Posterior cingulate gyrus (tissue), 11 donors: ENCODE results near the gene FAAP100.

ENCODE experiments used
- DNase-seq, 10 donors: peaks; one replicate each; pipeline versions ENCODE4 v3.0.0 to v3.0.0-alpha.2; 2020 to 2021; ENCODE audit warnings: mixed read lengths in 3 of 10
- intact Hi-C: fragments of 100-400 bp; cut with DNase I; formaldehyde crosslinking; loops from one replicate; pipeline ENCODE4 v1.15.1; 2023

The FAAP100 gene

DNA sequence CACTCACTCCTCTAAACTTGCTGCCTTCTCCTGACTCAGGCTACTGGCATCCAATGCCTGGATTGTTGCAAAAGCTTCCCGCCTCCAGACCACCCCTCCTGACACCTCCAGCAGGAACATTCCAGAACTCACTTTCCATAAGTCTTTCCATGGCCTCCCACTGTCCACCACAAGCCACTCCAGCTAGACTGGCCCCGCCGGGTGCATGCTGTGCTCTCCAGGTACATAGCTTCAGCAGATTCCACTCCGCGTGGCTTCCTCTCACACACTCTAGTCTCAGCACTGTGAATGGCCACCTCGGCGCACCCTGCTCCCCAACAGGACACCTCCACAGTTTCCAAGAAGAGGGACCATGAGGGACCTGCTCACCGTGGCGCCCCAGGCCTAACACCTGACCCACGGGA, 25.9 kb upstream of the FAAP100 start:
- intact Hi-C loops: no loop called here

DNA sequence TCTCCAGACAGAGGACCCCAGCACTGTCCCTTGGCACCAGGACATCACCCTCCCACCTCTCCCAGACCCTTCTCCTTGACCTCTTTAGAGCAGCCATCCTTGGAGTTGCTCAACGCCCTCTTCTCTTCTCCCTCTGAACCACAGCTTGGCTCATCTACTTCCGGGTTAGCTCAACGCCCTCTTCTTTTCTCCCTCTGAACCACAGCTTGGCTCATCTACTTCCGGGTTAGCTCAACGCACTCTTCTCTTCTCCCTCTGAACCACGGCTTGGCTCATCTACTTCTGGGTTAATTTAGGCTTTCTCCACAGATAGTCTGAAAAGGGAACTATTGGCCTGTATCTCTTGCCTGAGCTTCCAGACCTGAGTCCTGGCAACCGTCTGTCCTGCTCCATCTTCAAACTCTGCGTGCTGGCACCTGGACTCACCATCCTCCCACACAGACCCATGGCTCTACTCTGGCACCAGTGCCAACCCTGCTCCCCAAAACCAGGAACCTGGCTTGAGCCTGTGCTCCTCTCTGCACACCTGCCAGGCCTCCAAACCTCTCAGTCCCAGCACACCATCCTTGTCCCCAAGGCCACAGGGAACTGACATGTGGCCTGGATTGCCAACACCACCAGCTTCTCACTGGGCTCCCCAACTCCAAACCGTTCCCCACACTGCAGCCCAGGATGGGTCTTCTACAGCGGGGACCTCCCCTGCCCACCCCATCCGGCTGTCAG, 25.3 kb upstream of the FAAP100 start:
- peak in 3 of 10 donors; percentile 37 to 57 (median 55) for DNase-seq
- intact Hi-C loops: no loop called here

More for the DNA sequence above, 25.9 kb upstream of the FAAP100 start:
- peak in 3 of 10 donors; percentile 52 to 69 (median 66) for DNase-seq

DNA sequence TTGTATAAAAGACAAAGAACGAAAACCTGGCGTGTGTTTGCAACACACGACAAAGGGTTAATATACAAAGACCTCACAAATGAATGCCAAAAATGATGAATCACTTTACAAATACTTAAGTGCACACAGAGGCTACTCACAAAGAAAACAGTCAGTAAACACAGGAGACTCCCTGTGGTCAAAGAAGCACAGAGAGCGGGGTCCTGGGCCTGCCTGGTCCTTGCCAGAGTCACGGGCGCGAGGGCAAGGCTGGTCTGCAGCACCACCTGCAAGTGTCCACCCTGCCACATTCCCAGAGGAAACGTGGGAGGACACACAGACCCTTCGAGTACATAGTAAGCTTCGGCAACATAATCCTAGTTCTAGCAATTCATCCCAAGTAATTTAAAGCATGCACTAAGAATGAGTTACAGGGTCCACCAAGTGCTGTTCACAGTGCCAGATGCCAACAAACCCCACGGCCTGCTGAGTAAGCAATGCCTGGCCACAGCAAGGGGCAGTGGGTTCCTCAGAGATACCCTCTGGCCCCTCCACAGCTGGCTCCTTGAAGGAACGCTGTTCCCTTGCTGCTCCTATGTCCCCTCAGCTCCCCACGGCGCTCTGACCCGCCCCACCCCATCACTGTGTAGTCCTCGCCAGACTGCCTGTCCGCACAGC, 24.6 kb upstream of the FAAP100 start:
- intact Hi-C loops: no loop called here
- DNase-seq: peak in 3 of 10 donors; percentile 45 to 73 (median 67)

GRCh38 chr17:81575836-81576235, 23.7 kb upstream of the FAAP100 start:
- intact Hi-C loops: no loop called here
- no peak for DNase-seq

GRCh38 chr17:81574643-81574956, 22.4 kb upstream of the FAAP100 start:
- peak in 2 of 10 donors; percentile 39 to 61 for DNase-seq
- intact Hi-C loops: no loop called here

DNA sequence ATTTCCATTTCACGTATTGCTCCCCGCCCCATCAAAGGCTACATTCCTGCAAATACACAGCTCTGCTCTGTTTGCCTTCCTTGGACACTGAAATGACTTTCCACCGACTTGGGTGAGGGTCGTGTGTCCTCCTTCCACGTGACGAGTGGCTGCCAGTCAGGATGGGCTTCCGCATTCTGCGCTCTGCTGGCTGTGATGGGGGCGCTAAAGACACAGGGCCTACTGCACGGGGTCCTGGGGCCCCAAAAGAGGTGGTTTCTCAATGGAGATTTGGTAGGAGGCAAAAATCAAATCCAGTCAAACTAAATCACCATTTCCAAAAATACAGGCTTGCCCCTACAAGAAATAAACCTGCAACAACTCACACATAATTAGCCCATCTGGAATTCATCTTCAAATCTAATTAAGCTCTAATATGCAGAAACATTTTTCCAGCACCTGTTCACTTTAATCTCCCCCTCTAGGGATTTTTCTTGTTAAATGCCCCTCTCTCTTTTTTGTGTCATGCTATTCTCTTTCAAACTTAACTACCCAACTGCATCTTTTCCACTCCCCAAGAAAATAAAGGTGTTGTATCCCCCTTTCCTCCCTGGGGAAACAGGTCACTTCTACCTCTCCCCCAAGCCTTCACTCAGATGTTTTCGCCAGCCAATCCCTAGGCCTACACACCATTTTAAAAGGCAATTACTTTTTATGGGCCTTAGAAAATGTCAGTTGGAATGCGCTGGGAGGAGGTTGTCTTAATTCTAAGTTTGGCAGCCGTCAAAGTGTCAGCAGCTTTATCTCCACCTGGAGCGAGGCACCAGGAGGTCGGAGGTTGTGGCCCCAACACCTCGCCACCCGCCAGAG, 21.9 kb upstream of the FAAP100 start:
- intact Hi-C loops: no loop called here
- DNase-seq: no peak

DNA sequence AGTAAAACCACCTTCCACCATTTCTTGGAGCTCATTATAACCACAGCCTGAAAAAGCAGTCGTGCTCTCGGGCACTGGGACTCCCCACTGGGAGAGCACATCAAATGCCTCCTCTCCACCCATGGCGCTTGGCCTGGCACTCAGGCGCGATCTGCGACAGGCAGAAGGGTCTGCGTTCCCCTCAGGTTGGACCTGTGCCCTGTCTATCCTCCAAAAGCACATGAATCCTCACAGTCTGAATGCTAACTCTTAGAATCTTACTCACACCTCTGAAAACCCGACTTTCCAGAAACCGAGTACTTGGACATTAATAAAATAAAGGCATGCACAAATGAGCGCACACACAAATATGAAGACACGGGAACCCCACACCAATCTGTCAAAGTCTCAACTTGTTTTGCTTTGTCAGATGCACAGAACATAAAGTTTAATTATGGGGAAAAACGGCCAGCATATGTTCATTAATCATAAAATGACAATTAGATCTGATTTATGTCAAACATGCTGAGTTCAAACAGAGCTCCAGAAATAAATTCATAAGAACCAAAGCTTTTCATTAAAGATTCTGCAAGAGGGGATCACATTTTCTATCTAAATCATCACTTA, 20.5 kb upstream of the FAAP100 start:
- intact Hi-C loops: no loop called here
- DNase-seq: peak in 1 of 10 donors; percentile 56

DNA sequence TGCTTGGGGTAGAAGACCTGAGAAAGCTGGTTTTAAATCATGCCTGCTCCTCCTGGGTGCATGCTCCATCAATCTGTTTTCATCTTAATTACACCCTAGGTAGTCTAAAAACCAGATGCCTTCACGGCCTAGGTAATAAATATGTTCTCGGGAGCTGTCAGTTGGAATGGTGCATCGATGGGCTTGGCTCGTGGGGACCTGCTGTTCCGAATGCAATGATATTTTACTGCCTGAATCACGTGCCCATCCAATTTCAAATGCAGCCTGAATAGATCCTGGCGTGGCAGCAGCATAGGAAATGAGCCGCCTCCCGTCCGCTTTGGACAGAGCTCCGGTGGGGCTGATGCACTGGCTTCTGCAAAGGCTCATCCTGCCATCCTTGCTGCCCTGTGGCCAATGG, 18.8 kb upstream of the FAAP100 start:
- peak in 4 of 10 donors; percentile 37 to 90 (median 70) for DNase-seq
- intact Hi-C loops: no loop called here

GRCh38 chr17:81569986-81570514, 17.9 kb upstream of the FAAP100 start:
- peak in 1 of 10 donors; percentile 79 for DNase-seq
- intact Hi-C loops: no loop called here

GRCh38 chr17:81568416-81568815, 16.3 kb upstream of the FAAP100 start:
- intact Hi-C loops: no loop called here
- peak in 1 of 10 donors; percentile 44 for DNase-seq

GRCh38 chr17:81567191-81567590, 15.0 kb upstream of the FAAP100 start:
- intact Hi-C loops: no loop called here
- DNase-seq: no peak

- intact Hi-C loops: no loop called here
- peak in 7 of 10 donors; percentile 38 to 87 (median 51) for DNase-seq
These were observed 14.4 kb upstream of the FAAP100 start for GRCh38 chr17:81566461-81567126.

DNA sequence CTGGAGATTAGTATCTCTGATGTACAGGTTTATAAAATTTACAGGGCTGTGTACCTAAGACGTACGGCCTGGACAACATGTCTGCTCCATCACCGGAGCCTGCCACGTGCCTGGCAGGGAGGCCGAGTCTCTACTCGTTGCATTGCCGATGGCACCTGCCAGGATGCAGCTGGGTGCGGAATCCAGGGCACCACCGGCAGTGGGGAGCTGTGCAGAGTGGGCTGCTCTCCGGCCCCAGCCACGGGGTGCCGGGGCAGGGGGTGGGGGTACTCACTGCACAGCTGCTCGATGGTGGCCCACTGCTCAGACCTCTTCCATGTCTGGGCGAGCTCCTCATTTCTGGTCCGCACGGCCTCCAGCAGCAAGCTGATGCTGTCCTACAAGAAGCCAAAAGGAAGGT, 13.1 kb upstream of the FAAP100 start:
- intact Hi-C loops: no loop called here
- DNase-seq: peak in 1 of 10 donors; percentile 59

DNA sequence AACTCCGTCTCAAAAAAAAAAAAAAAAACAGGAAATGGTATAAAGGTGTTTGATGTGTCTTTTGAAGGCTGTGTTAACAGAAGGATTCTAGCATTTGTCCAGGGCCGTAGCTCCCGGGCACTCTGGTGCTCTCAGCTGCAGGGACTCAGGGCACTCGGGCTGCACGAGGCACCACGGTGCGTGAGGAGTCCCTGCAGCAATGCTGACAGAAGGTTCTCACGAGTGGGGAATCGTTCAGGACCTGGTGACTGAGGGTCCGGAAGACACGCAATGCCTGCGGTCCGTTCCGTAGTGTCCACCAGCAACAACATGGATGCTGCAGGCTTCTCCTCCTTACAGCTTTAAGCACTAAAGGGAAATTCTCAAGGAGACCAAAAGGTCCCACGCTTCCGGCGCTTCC, 12.6 kb upstream of the FAAP100 start:
- peak in 1 of 10 donors; percentile 65 for DNase-seq
- intact Hi-C loops: no loop called here

DNA sequence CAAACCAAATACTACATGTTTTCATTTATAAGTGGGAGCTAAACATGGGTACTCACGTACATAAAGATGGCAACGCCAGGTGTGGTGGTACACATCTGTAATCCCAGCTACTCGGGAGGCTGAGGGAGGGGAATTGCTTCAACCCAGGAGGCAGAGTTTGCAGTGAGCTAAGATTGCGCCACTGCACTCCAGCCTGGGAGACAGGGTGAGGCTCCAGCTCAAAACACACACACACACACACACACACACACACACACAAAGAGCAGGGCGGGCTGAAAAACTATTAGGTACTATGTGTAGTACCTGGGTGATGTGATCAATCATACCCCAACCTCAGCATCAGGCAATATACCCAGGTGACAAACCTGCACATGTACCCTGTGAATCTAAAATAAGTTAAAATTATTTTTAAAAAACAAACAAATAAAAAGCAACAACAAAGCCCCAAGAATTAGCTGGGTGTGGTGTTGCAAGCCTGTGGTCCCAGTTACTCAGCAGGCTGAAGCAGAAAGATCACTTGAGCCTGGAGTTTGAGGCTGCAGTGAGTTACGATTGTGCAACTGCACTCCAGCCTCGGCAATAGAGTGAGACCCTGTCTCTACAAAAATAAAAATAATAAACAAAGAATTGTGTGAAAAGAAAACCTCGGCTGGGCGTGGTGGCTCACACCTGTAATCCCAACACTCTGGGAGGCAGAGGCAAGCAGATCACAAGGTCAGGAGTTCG, 11.9 kb upstream of the FAAP100 start:
- intact Hi-C loops: no loop called here
- DNase-seq: no peak

DNA sequence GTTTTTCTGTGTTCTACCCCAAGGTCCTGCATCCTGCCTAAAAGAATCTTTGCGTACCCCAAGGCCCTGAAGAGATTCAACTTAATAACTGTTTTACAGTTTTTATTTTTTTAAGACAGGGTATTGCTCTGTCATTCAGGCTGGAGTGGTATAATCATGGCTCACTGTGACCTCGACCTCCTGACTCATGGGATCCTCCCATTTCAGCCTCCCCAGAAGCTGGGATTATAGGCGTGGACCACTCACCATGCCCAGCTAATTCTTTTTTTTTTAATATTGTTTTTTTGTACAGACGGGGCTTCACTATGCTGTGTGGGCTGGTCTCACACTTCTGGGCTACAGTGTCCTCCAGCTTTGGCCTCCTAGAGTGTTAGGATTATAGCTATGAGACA, 9.3 kb upstream of the FAAP100 start:
- intact Hi-C loops: no loop called here
- DNase-seq: peak in 1 of 10 donors; percentile 1

DNA sequence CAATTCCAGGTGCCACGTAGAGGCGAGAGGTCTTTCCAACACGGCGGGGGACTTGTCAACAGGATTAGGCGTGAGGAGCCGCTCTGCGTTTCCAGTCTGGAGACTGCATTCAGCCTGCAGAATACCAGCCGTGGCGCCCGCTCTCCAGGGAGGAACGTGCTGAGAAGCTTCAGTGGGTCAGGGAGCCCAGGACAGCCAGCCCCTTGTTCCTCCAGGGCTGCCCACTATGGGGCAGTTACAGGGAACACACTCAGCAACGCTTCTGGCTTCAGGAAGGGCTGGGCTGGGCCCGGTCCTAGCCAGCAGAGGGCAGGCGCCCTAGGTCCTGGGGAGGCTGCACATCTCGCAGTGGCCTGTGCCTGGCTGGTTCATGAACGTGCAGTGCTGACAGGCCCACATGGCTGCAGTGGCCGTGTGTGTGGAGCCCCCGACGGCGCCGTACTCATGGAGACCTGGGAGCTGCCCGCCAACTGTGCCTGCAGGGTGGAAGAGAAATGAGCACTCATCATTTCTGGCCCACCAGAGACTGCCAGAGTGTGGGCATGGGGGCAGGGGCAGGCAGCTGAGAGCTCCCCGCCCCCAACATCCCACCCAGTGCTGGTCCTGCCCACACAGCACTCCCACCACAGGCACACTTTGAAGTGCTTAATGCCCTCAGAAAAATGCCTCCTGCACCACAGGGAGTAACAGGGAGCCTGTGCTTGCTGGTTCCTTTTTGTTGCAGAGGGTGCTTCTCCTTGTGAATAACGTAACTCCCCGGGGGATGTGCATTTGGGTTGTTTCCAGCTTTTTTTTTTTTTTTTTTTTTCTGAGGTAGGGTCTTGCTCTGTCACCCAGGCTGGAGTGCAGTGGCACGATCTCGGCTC, 7.0 kb upstream of the FAAP100 start:
- DNase-seq: no peak
- intact Hi-C loops: no loop called here

GRCh38 chr17:81558115-81558468, 5.9 kb upstream of the FAAP100 start:
- intact Hi-C loops: no loop called here
- DNase-seq: no peak
